Nephron (organoid): Measurements from ENCODE around the gene ENPP6.
"Not testable (repeated sequence)": the region's sequence is repeated elsewhere in the genome, so short reads cannot be mapped to it uniquely, and the experiment has no call there.

Experiments used
- H3K27ac Mint-ChIP-seq, 3 experiments: 2 replicates each; pipeline ENCODE4 v1.8.0; 2020; ENCODE audit warnings: mixed read lengths in 3 of 3, mild to moderate bottlenecking in 2 of 3, moderate library complexity in 1 of 3
- H3K27me3 Mint-ChIP-seq: 2 replicates; pipeline ENCODE4 v1.8.0; 2021; ENCODE audit warnings: low read depth, mild to moderate bottlenecking, moderate library complexity, mixed read lengths
- H3K36me3 Mint-ChIP-seq: 2 replicates; pipeline ENCODE4 v1.8.0; 2020; ENCODE audit warnings: low read depth, mixed read lengths
- H3K4me1 Mint-ChIP-seq: 2 replicates; pipeline ENCODE4 v1.8.0; 2020; ENCODE audit warnings: mixed read lengths
- H3K4me3 Mint-ChIP-seq, 3 experiments: 2 replicates each; pipeline ENCODE4 v1.8.0; 2020; ENCODE audit warnings: mild to moderate bottlenecking in 3 of 3, mixed read lengths in 3 of 3, moderate library complexity in 2 of 3
- H3K9me3 Mint-ChIP-seq: 2 replicates; pipeline ENCODE4 v1.8.0; 2020; ENCODE audit warnings: mixed read lengths
- TF ChIP-seq, protein P1 (sequence below), 3 experiments: fragments of 200-600 bp; sonication (generic); IDR thresholded peaks; one replicate each; pipeline ENCODE4 v1.5.0; 2021; ENCODE audit warnings: antibody characterized with exemption in 3 of 3; ENCODE audit not compliant: unreplicated experiment in 3 of 3

Gene ENPP6

DNA sequence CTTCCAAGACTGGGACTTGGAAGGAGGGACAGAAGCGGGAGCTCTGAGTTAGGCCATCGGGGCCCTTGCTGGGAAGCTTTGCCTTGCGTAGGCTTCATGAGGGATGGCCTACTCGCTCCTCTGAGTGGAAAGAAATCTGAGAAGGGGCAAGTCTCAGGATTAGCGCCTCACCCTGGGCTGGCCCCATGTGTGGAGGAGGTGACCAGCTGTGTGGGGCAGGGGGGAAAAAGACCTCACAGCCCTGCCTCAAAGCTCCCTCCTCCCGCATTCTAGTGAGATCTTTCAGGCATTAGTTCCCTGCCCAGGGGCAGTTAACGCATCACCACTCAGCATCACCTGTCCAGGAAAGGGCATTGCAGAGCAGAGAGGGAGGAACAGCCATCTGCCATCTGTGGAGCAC is 156.1 kb downstream of the ENPP6 start:
- H3K27me3 Mint-ChIP-seq = peaks cover 6% of the 10 kb centered on the region
- H3K27ac Mint-ChIP-seq = no peak overlapping the region
- H3K36me3 Mint-ChIP-seq = no peaks in the 10 kb centered on the region
- peaks cover 11% of the 10 kb centered on the region for H3K4me1 Mint-ChIP-seq
- H3K9me3 Mint-ChIP-seq = no peaks in the 10 kb centered on the region
- H3K4me3 Mint-ChIP-seq = no peak overlapping the region
- TF ChIP-seq, protein P1, sequence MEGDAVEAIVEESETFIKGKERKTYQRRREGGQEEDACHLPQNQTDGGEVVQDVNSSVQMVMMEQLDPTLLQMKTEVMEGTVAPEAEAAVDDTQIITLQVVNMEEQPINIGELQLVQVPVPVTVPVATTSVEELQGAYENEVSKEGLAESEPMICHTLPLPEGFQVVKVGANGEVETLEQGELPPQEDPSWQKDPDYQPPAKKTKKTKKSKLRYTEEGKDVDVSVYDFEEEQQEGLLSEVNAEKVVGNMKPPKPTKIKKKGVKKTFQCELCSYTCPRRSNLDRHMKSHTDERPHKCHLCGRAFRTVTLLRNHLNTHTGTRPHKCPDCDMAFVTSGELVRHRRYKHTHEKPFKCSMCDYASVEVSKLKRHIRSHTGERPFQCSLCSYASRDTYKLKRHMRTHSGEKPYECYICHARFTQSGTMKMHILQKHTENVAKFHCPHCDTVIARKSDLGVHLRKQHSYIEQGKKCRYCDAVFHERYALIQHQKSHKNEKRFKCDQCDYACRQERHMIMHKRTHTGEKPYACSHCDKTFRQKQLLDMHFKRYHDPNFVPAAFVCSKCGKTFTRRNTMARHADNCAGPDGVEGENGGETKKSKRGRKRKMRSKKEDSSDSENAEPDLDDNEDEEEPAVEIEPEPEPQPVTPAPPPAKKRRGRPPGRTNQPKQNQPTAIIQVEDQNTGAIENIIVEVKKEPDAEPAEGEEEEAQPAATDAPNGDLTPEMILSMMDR (IDR thresholded peaks at IDR 0.05; ENCODE audit: unreplicated experiment in 3 of 3) = no peak

DNA sequence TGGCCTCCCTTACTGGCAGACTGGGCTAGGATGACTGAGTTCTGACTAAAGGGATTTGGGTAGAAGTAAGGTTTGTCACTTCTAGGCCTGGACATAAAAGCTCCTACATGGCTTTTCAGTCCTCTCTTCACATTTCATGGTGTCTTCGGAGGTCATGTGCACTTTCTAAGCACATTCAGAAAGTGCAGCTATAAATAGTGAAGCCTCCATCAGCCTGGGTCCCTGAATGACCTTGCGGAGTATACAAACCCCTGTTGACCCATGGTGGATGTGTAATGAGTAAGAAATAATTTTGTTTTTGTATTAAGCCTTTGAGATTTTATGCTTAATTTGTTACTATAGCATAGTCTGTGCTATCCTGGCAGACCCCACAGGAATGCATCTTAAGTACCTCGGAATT is 158.6 kb downstream of the ENPP6 start:
- H3K27me3 Mint-ChIP-seq = peaks cover 6% of the 10 kb centered on the region
- H3K4me1 Mint-ChIP-seq = peaks cover 7% of the 10 kb centered on the region
- no peaks in the 10 kb centered on the region for H3K9me3 Mint-ChIP-seq
- H3K4me3 Mint-ChIP-seq = no peak overlapping the region
- H3K27ac Mint-ChIP-seq = no peak overlapping the region
- H3K36me3 Mint-ChIP-seq = no peaks in the 10 kb centered on the region
- TF ChIP-seq, protein P1 (IDR thresholded peaks at IDR 0.05; ENCODE audit: unreplicated experiment in 3 of 3) = no peak

DNA sequence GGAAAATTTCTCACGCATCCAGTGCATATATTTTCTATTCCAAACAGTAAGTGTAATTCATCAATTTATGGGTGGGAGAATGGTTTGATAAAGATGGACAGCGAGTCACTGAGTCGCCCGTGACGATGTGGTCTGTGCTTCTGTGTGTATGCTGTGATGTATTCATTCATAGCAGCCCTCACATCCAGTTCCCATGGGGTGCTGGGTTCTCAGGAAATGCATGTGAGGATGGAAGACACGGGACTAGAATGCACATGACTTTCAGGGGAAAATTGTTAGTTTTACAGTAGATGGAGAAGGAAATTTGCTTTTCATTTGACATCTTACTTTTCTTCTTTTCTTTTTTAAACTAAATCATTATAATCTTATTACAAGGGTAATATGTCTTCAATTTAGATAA is 159.6 kb downstream of the ENPP6 start:
- H3K36me3 Mint-ChIP-seq = no peaks in the 10 kb centered on the region

DNA sequence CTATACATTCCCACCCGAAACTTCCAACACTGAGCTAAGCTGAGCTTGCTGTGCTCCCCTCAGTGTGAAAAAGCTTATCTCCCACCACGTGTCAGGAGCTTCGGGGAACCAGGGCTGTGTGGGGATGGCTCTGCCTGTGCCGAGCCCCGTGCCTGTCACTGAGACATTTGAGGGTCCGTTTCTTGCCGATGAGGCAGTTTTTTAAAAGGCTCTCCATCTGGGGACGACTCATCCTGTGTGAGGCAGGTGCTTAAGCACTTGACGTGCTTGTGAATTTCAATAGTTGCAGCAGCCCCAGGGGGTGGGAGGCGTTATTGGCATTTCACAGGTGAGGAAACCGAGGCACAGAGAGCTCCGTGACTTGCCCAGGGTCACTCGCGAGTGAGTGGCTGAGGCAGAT is 160.8 kb downstream of the ENPP6 start:
- Mint-ChIP-seq H3K9me3 (peaks cover 2% of the 10 kb centered on the region), H3K4me1 (peaks cover 7% of the 10 kb centered on the region)
- TF ChIP-seq, protein P1 (IDR thresholded peaks at IDR 0.05; ENCODE audit: unreplicated experiment in 3 of 3) = no peak

More for the DNA sequence above, 159.6 kb downstream of the ENPP6 start:
- Mint-ChIP-seq H3K4me1 (peaks cover 7% of the 10 kb centered on the region), H3K27me3 (peaks cover 6% of the 10 kb centered on the region), H3K4me3 (no peak overlapping the region), H3K27ac (no peak overlapping the region), H3K9me3 (no peaks in the 10 kb centered on the region)
- TF ChIP-seq, protein P1 (IDR thresholded peaks at IDR 0.05; ENCODE audit: unreplicated experiment in 3 of 3) = no peak

DNA sequence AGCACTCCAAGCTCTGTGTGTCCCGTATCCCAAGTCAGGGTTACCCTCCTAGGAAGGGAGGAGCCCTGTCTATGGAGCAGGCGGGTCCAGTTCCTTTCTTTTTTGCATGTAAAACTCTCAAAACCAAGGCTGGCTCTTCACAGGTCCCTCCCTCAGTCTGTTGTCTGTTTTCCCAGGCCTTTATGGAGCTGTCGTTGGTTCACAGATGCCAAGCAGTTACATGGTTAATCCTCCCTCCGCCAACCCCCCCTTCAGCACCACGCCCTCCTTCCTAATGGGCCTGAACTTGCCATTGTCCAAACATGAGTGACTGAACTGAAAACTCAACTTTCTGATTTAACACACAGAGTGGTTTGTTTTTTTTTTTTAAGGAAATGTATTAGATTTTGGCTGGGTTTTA is 164.2 kb downstream of the ENPP6 start:
- peaks cover under 1% of the 10 kb centered on the region for H3K4me1 Mint-ChIP-seq
- H3K27me3 Mint-ChIP-seq = no peaks in the 10 kb centered on the region
- H3K27ac Mint-ChIP-seq = no peak overlapping the region
- H3K4me3 Mint-ChIP-seq = no peak overlapping the region
- peaks cover 11% of the 10 kb centered on the region for H3K9me3 Mint-ChIP-seq
- TF ChIP-seq, protein P1 (IDR thresholded peaks at IDR 0.05; ENCODE audit: unreplicated experiment in 3 of 3) = no peak
- peaks cover 8% of the 10 kb centered on the region for H3K36me3 Mint-ChIP-seq

More for the DNA sequence above, 160.8 kb downstream of the ENPP6 start:
- H3K36me3 Mint-ChIP-seq = no peaks in the 10 kb centered on the region
- H3K4me3 Mint-ChIP-seq = no peak overlapping the region
- H3K27me3 Mint-ChIP-seq = peaks cover 5% of the 10 kb centered on the region
- H3K27ac Mint-ChIP-seq = no peak overlapping the region

DNA sequence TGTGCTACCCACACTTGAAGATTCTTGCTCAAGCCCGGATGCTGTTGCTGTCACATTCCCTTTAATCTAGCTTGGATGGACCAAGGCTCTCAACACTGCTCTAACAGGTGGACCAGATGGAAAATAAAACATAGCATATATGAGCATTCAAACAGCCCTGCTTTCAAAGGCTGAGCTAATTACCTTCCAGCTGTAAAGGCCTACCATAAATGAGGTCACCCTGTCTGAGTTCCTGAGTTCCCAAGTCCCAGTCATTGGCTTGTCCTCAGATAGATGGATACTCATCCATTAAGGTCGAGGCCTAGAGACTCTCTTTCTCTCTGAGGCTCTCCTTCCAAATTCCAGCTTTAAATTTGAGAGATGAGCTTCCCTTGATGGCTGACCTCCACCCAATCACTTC is 165.1 kb downstream of the ENPP6 start:
- H3K4me1 Mint-ChIP-seq = no peaks in the 10 kb centered on the region
- peaks cover 13% of the 10 kb centered on the region for H3K36me3 Mint-ChIP-seq
- no peak overlapping the region for H3K27ac Mint-ChIP-seq
- H3K4me3 Mint-ChIP-seq = no peak overlapping the region
- H3K9me3 Mint-ChIP-seq = peaks cover 16% of the 10 kb centered on the region
- no peaks in the 10 kb centered on the region for H3K27me3 Mint-ChIP-seq
- TF ChIP-seq, protein P1 (IDR thresholded peaks at IDR 0.05; ENCODE audit: unreplicated experiment in 3 of 3) = no peak

DNA sequence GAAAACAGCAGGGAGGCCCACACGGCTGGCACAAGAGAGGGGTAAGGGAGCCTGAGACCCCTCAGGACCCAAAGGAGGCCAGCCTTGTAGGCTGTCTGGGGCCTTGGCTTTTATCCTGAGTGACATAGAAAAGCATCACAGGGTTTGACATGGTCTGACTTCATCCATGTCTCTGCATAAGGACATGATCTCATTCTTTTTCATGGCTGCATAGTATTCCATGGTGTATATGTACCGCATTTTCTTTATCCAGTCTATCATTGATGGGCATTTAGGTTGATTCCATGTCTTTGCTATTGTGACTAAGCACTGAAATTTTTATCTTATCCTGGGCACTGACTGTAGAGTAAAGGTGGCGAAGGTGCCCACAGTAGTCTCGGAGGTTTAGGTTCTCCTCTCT is 166.4 kb downstream of the ENPP6 start:
- not testable (repeated sequence) for H3K4me3 Mint-ChIP-seq

More for the DNA sequence above, 166.4 kb downstream of the ENPP6 start:
- H3K27me3 Mint-ChIP-seq, H3K27ac Mint-ChIP-seq, H3K4me1 Mint-ChIP-seq: not testable (repeated sequence)
- Mint-ChIP-seq H3K9me3 (peaks cover 26% of the 10 kb centered on the region), H3K36me3 (peaks cover 23% of the 10 kb centered on the region)
